ENCODE data around the gene C7orf25. TPM values are rescaled to one million over a fixed set of nuclear protein-coding genes. Genes with fewer than 3 reads are reported as not detected.

C7orf25 gene
- total and polyA plus RNA-seq, 4 donors, result 0.88 to 7.4 (median 2.1) TPM

- Histone ChIP-seq H3K9ac (ENCODE audit: low read depth in 1 of 2, low read length in 2 of 2) (peak overlapping the region in 1 of 2 donors; percentile 31), H3K27me3 (ENCODE audit: control insufficient read depth in 4 of 4, insufficient read depth in 4 of 4, low read length in 3 of 4) (no peaks in the 10 kb centered on the region), H3K9me3 (ENCODE audit: control insufficient read depth in 4 of 4, low read length in 3 of 4) (no peaks in the 10 kb centered on the region), H3K27ac (ENCODE audit: low read depth in 1 of 2, low read length in 2 of 2) (no peak overlapping the region), H3K36me3 (ENCODE audit: control insufficient read depth in 4 of 4, insufficient read depth in 3 of 4, low read depth in 1 of 4, low read length in 3 of 4) (no peaks in the 10 kb centered on the region), H3K4me1 (ENCODE audit: control insufficient read depth in 4 of 4, insufficient read depth in 4 of 4, low read length in 3 of 4) (no peaks in the 10 kb centered on the region), H3K4me3 (ENCODE audit: low read depth in 1 of 3, low read length in 3 of 3) (no peak overlapping the region)
- TF ChIP-seq CTCF (IDR thresholded peaks at IDR 0.05; ENCODE audit: low read depth, low read length, missing input control) (peak; percentile 90), RAD21 (IDR thresholded peaks at IDR 0.05) (peak; percentile 80 to 86), GABPA (IDR thresholded peaks at IDR 0.05 in 1 of 2, conservative IDR thresholded peaks at IDR 0.05 in 1 of 2) (no peak)
- DNase-seq (ENCODE audit: low spot score), result peak; percentile 50
- 38% methylated on average over 5 of the region's 5 CpGs for WGBS
These were observed 35.4 kb downstream of the C7orf25 start for GRCh38 chr7:42876182-42877068.

GRCh38 chr7:42869131-42870020 is 42.5 kb downstream of the C7orf25 start:
- WGBS, result 63% methylated on average over 7 of the region's 7 CpGs
- peak; percentile 62 to 68 for TF ChIP-seq JUND (IDR thresholded peaks at IDR 0.05)
- no peak for TF ChIP-seq FOXA1 (IDR thresholded peaks at IDR 0.05)
- no peak for TF ChIP-seq REST (IDR thresholded peaks at IDR 0.05)
- TF ChIP-seq YY1 (IDR thresholded peaks at IDR 0.05), result no peak
- TF ChIP-seq EGR1 (IDR thresholded peaks at IDR 0.05; ENCODE audit: low read depth in 2 of 2), result no peak
- no peak for TF ChIP-seq HNF4A (conservative IDR thresholded peaks at IDR 0.05)
- no peak for TF ChIP-seq HNF4G (IDR thresholded peaks at IDR 0.05)
- no peak for TF ChIP-seq TAF1 (conservative IDR thresholded peaks at IDR 0.05)
- no peak overlapping the region for H3K4me3 ChIP-seq (ENCODE audit: low read depth in 1 of 3, low read length in 3 of 3)
- no peaks in the 10 kb centered on the region for H3K27me3 ChIP-seq (ENCODE audit: control insufficient read depth in 4 of 4, insufficient read depth in 4 of 4, low read length in 3 of 4)
- no peak for DNase-seq (ENCODE audit: low spot score)
- no peaks in the 10 kb centered on the region for H3K4me1 ChIP-seq (ENCODE audit: control insufficient read depth in 4 of 4, insufficient read depth in 4 of 4, low read length in 3 of 4)
- H3K9ac ChIP-seq (ENCODE audit: low read depth in 1 of 2, low read length in 2 of 2), result no peak overlapping the region
- peaks cover 0 to 4% (median 0%) of the 10 kb centered on the region in 4 donors for H3K9me3 ChIP-seq (ENCODE audit: control insufficient read depth in 4 of 4, low read length in 3 of 4)
- H3K27ac ChIP-seq (ENCODE audit: low read depth in 1 of 2, low read length in 2 of 2), result no peak overlapping the region
- no peaks in the 10 kb centered on the region for H3K36me3 ChIP-seq (ENCODE audit: control insufficient read depth in 4 of 4, insufficient read depth in 3 of 4, low read depth in 1 of 4, low read length in 3 of 4)

Measured in liver (tissue), 9 donors.